Psoas muscle (tissue), 8 donors: Measurements from ENCODE around the gene C1orf21. TPM values are rescaled to one million over a fixed set of nuclear protein-coding genes. Genes with fewer than 3 reads are reported as not detected.

Experiments
- ATAC-seq, 4 donors: fragments of 200-7000 bp; cut with Tn5 transposase; one replicate each; pipeline ENCODE4 v1.9.1; 2020; ENCODE audit warnings: moderate library complexity in 3 of 4, mild to moderate bottlenecking in 2 of 4
- DNase-seq, 2 donors: peaks; one replicate each; pipeline ENCODE4 v3.0.0-alpha.2; 2020
- H3K27ac ChIP-seq: fragments of 200-600 bp; one replicate; pipeline ENCODE4 v1.8.0; 2022
- H3K27me3 ChIP-seq, 3 donors: fragments of 200-600 bp in 1 of 3; one replicate each; pipeline versions ENCODE4 v1.6.1 to v1.8.0; 2013 to 2022; ENCODE audit warnings: low read length in 2 of 3, mild to moderate bottlenecking in 2 of 3, moderate library complexity in 1 of 3; ENCODE audit not compliant: insufficient read depth in 3 of 3
- H3K36me3 ChIP-seq, 2 donors: fragments of 200-600 bp in 1 of 2; one replicate each; pipeline versions ENCODE4 v1.6.1 to v1.8.0; 2013 to 2022; ENCODE audit warnings: low read depth in 1 of 2, mild to moderate bottlenecking in 1 of 2, moderate library complexity in 1 of 2; ENCODE audit not compliant: insufficient read depth in 1 of 2
- H3K4me1 ChIP-seq: fragments of 200-600 bp; one replicate; pipeline ENCODE4 v1.8.0; 2022
- H3K4me3 ChIP-seq: fragments of 200-600 bp; one replicate; pipeline ENCODE4 v1.8.0; 2022; ENCODE audit warnings: mild to moderate bottlenecking
- H3K9me3 ChIP-seq: fragments of 200-600 bp; one replicate; pipeline ENCODE4 v1.8.0; 2022
- CTCF ChIP-seq: fragments of 200-600 bp; IDR thresholded peaks from one replicate; pipeline ENCODE4 v1.8.0; 2022; ENCODE audit warnings: antibody characterized with exemption
- WGBS, 3 donors: extraction: QIAGEN DNeasy Blood & Tissue Kit; methylation state at CpG; one replicate each; pipeline versions ENCODE4 v1.1.6 to v1.1.7; 2013; 5-methylcytosine and 5-hydroxymethylcytosine counted together
- intact Hi-C, 2 donors: fragments of 100-400 bp; cut with DNase I; formaldehyde crosslinking; loops; one replicate each; pipeline versions ENCODE4 v1.11.0 to v1.14.2; 2022
- polyA plus RNA-seq, 3 donors: library from polyadenylated mRNA; stranded (reverse); fragments of 200-250 nt; gene quantifications; one replicate each; pipeline ENCODE4 v1.2.3, GENCODE V29; 2013
- total RNA-seq, 4 donors: library from RNA; stranded (reverse); fragmentation: NEBNext Ultra II Directional in 2 of 4; extraction: Animal tissue kit (Norgen Biotek cat#: 25700) in 2 of 4; gene quantifications; one replicate each; pipeline versions ENCODE4 v1.2.1 to v1.2.4, GENCODE V29; 2021 to 2023
- donor health status: healthy with polysubstance abuse.
- donor health status: DM: no; HTN: no; CAD: no; lungs with moderate emphysema.
- donor health status: Bipolar disorder and iron deficiency.
- donor health status: healthy.
- donor health status: DM: yes; HTN: yes; CAD: no.
- donor health status: DM: no; HTN: no; CAD: no.
- donor health status: DM: no; HTN: no; CAD: no.
- donor health status: DM: yes; HTN: yes; CAD: no.

The C1orf21 gene
- total and polyA plus RNA-seq, 7 donors: 55.5 to 216 (median 171) TPM

- H3K27ac ChIP-seq: peak overlapping the region; percentile 61
- H3K36me3 ChIP-seq: no peaks in the 10 kb centered on the region
- DNase-seq (no peak), ATAC-seq (no peak)
- peaks cover 50% of the 10 kb centered on the region for H3K4me1 ChIP-seq
- no peaks in the 10 kb centered on the region for H3K27me3 ChIP-seq
- intact Hi-C loops: no loop called here
- TF ChIP-seq CTCF: no peak
- no peaks in the 10 kb centered on the region for H3K9me3 ChIP-seq
- H3K4me3 ChIP-seq: no peak overlapping the region
- 86 to 95% (median 86%) methylated on average over 4 of the region's 4 CpGs for WGBS, 3 donors
Measured at GRCh38 chr1:184629266-184629665, 242.4 kb downstream of the C1orf21 start.

GRCh38 chr1:184630679-184631060 lies 243.8 kb downstream of the C1orf21 start:
- H3K9me3 ChIP-seq: no peaks in the 10 kb centered on the region
- no peak overlapping the region for H3K4me3 ChIP-seq
- ATAC-seq (no peak), DNase-seq (no peak)
- no peaks in the 10 kb centered on the region for H3K36me3 ChIP-seq
- no peaks in the 10 kb centered on the region for H3K27me3 ChIP-seq
- H3K4me1 ChIP-seq: peaks cover 38% of the 10 kb centered on the region
- no peak for TF ChIP-seq CTCF
- intact Hi-C loops: no loop called here
- 39 to 53% (median 40%) methylated on average over 5 of the region's 5 CpGs for WGBS, 3 donors
- H3K27ac ChIP-seq: peak overlapping the region; percentile 61

GRCh38 chr1:184632415-184633175 lies 245.8 kb downstream of the C1orf21 start:
- 65 to 78% (median 69%) methylated on average over 8 of the region's 8 CpGs for WGBS, 3 donors
- peaks cover 19% of the 10 kb centered on the region for H3K4me1 ChIP-seq
- intact Hi-C loops: no loop called here
- H3K27me3 ChIP-seq: no peaks in the 10 kb centered on the region
- H3K4me3 ChIP-seq: no peak overlapping the region
- H3K36me3 ChIP-seq: no peaks in the 10 kb centered on the region
- ATAC-seq: peak; percentile 67 to 83 (median 80)
- no peaks in the 10 kb centered on the region for H3K9me3 ChIP-seq
- peak; percentile 55 to 79 for DNase-seq
- H3K27ac ChIP-seq: no peak overlapping the region
- TF ChIP-seq CTCF: no peak

- TF ChIP-seq CTCF: no peak
- ATAC-seq: peak in 2 of 4 donors; percentile 12 to 57
- no peak overlapping the region for H3K27ac ChIP-seq
- DNase-seq: no peak
- WGBS, 3 donors: 27 to 45% (median 43%) methylated on average over 4 of the region's 4 CpGs
- no peaks in the 10 kb centered on the region for H3K9me3 ChIP-seq
- H3K36me3 ChIP-seq: no peaks in the 10 kb centered on the region
- no peak overlapping the region for H3K4me3 ChIP-seq
- intact Hi-C loops: no loop called here
- H3K4me1 ChIP-seq: peaks cover 19% of the 10 kb centered on the region
- no peaks in the 10 kb centered on the region for H3K27me3 ChIP-seq
Measured at GRCh38 chr1:184633785-184634184, 247.0 kb downstream of the C1orf21 start.

GRCh38 chr1:184634296-184634695 lies 247.5 kb downstream of the C1orf21 start:
- no peaks in the 10 kb centered on the region for H3K27me3 ChIP-seq
- DNase-seq (no peak), ATAC-seq (no peak)
- no peaks in the 10 kb centered on the region for H3K9me3 ChIP-seq
- no peak for TF ChIP-seq CTCF
- H3K4me1 ChIP-seq: peaks cover 15% of the 10 kb centered on the region
- no peak overlapping the region for H3K27ac ChIP-seq
- H3K4me3 ChIP-seq: no peak overlapping the region
- WGBS, 3 donors: 37 to 65% (median 45%) methylated on average over 1 of the region's 1 CpG
- intact Hi-C loops: no loop called here
- H3K36me3 ChIP-seq: no peaks in the 10 kb centered on the region
